Pancreas (tissue), 10 donors: ENCODE measurements around the gene ZNF195. TPM values are rescaled to one million over a fixed set of nuclear protein-coding genes. Genes with fewer than 3 reads are reported as not detected.
"Not testable (repeated sequence)": the region's sequence is repeated elsewhere in the genome, so short reads cannot be mapped to it uniquely, and the experiment has no call there.

Experiments used
- ATAC-seq, 4 donors: fragments of 200-7000 bp; cut with Tn5 transposase; one replicate each; pipeline versions ENCODE4 v1.8.0 to v1.9.1; 2020; ENCODE audit warnings: mild to moderate bottlenecking in 4 of 4, moderate library complexity in 4 of 4
- DNase-seq, 6 donors: peaks; one replicate each; pipeline ENCODE4 v3.0.0-alpha.2; 2020
- FAIRE-seq: peaks from 2 replicates; lab custom pipeline; 2012; peaks lifted over from hg19 to GRCh38; lab: Jason Lieb, UNC
- H3K27ac ChIP-seq, 4 donors: fragments of 200-600 bp; sonication (generic); 1 replicate in 3 of 4; 2 replicates in 1 of 4; pipeline versions ENCODE4 v1.5.0 to v1.8.0; 2020
- H3K27me3 ChIP-seq, 4 donors: fragments of 200-600 bp; one replicate each; pipeline ENCODE4 v1.8.0; 2021
- H3K36me3 ChIP-seq, 3 donors: fragments of 200-600 bp; sonication (generic) in 1 of 3; one replicate each; pipeline versions ENCODE4 v1.5.0 to v1.8.0; 2020 to 2021
- H3K4me1 ChIP-seq, 3 donors: fragments of 200-600 bp; one replicate each; pipeline ENCODE4 v1.8.0; 2021
- H3K4me3 ChIP-seq, 4 donors: fragments of 200-600 bp; sonication (generic) in 2 of 4; one replicate each; pipeline versions ENCODE4 v1.5.0 to v1.8.0; 2020 to 2021
- H3K9me3 ChIP-seq, 4 donors: fragments of 200-600 bp; one replicate each; pipeline ENCODE4 v1.8.0; 2021
- WGBS, 2 donors: extraction: QIAGEN DNeasy Blood & Tissue Kit; methylation state at CpG; one replicate each; pipeline ENCODE4 v1.1.7; 2013; 5-methylcytosine and 5-hydroxymethylcytosine counted together
- intact Hi-C, 3 donors: fragments of 100-400 bp; cut with DNase I; formaldehyde crosslinking; loops; one replicate each; pipeline versions ENCODE4 v1.11.1 to v1.14.2; 2022
- polyA plus RNA-seq, 2 donors: library from polyadenylated mRNA; stranded (reverse); fragments of 200-250 nt; gene quantifications; one replicate each; pipeline ENCODE4 v1.2.3, GENCODE V29; 2013
- total RNA-seq, 6 donors: library from RNA; stranded (reverse); fragmentation: NEBNext Ultra II Directional in 4 of 6; extraction: Animal tissue kit (Norgen Biotek cat#: 25700) in 4 of 6; gene quantifications; one replicate each; pipeline versions ENCODE4 v1.2.1 to v1.2.4, GENCODE V29; 2021 to 2023
- donor health status: healthy with polysubstance abuse.
- donor health status: DM: no; HTN: no; CAD: no; lungs with moderate emphysema.
- donor health status: DM: no; HTN: no; CAD: no.
- donor health status: control.
- donor health status: control.
- donor health status: Bipolar disorder and iron deficiency.
- donor health status: DM: yes; HTN: yes; CAD: no.
- donor health status: DM: no; HTN: no; CAD: no.
- donor health status: DM: no; HTN: no; CAD: no.
- donor health status: DM: yes; HTN: yes; CAD: no.

Gene ZNF195
- total and polyA plus RNA-seq, 8 donors, result 11.4 to 20.4 (median 14.4) TPM

- DNase-seq, H3K36me3 ChIP-seq, H3K27me3 ChIP-seq, intact Hi-C loops, H3K4me3 ChIP-seq, H3K9me3 ChIP-seq, H3K27ac ChIP-seq, ATAC-seq, H3K4me1 ChIP-seq, FAIRE-seq: not testable (repeated sequence)
- WGBS, 2 donors, result no CpG with 5 or more reads among the region's 4 CpGs
Measured at GRCh38 chr11:3328503-3328902, 50.4 kb downstream of the ZNF195 start.

GRCh38 chr11:3326450-3326849 lies 52.5 kb downstream of the ZNF195 start:
- H3K4me1 ChIP-seq, H3K9me3 ChIP-seq, FAIRE-seq, H3K27ac ChIP-seq, H3K27me3 ChIP-seq, DNase-seq, H3K36me3 ChIP-seq, intact Hi-C loops, H3K4me3 ChIP-seq: not testable (repeated sequence)
- ATAC-seq, result peak; percentile 55 to 77 (median 68)
- WGBS, 2 donors, result no CpG with 5 or more reads among the region's 13 CpGs

- WGBS, 2 donors, result 89 to 95% methylated on average over 1 of the region's 3 CpGs
Measured at GRCh38 chr11:3324724-3325123, 54.2 kb downstream of the ZNF195 start.

More at GRCh38 chr11:3324724-3325123, 54.2 kb downstream of the ZNF195 start:
- ATAC-seq, result peak in 3 of 4 donors; percentile 74 to 76 (median 75)
- H3K9me3 ChIP-seq, H3K36me3 ChIP-seq, H3K27ac ChIP-seq, intact Hi-C loops, H3K4me3 ChIP-seq, H3K27me3 ChIP-seq, H3K4me1 ChIP-seq, DNase-seq: not testable (repeated sequence)
- FAIRE-seq, result peak; percentile 64

Other genes starting within 250 kb of the ZNF195 start
- gene OSBPL5, start 213.8 kb downstream of the ZNF195 start, total RNA-seq, result 10 to 100 TPM in 4 of 6 donors, 1 to 10 TPM in 2; 9.8 to 16.7 (median 10.6) TPM
- gene OSBPL5, start 213.8 kb downstream of the ZNF195 start, polyA plus RNA-seq, result 10 to 100 TPM; 12.6 to 14.9 TPM
- not detected for gene MRGPRG, start 160.3 kb downstream of the ZNF195 start, total RNA-seq
- not detected for gene MRGPRG, start 160.3 kb downstream of the ZNF195 start, polyA plus RNA-seq
- gene MRGPRE, start 146.7 kb downstream of the ZNF195 start, total RNA-seq, result under 1 TPM in 5 of 6 donors, not detected in 1; 0.16 to 0.58 (median 0.19) TPM
- under 1 TPM; 0.23 to 0.33 TPM for gene MRGPRE, start 146.7 kb downstream of the ZNF195 start, polyA plus RNA-seq